Ectodermal cell (in vitro differentiated cells): Measurements from ENCODE around the gene HOXB1.
"Not testable (repeated sequence)": the region's sequence is repeated elsewhere in the genome, so short reads cannot be mapped to it uniquely, and the experiment has no call there.

ENCODE experiments used
- H3K27ac ChIP-seq: 2 replicates; pipeline ENCODE4 v1.7.0; 2013; ENCODE audit warnings: mild to moderate bottlenecking, low read depth, low read length; ENCODE audit not compliant: insufficient read depth, poor library complexity, severe bottlenecking
- H3K27me3 ChIP-seq: 2 replicates; pipeline ENCODE4 v1.7.0; 2013; ENCODE audit warnings: mild to moderate bottlenecking, low read length; ENCODE audit not compliant: insufficient read depth, control insufficient read depth, poor library complexity, severe bottlenecking
- H3K36me3 ChIP-seq: one replicate; pipeline ENCODE4 v1.7.0; 2013; ENCODE audit warnings: low read length; ENCODE audit not compliant: control insufficient read depth, insufficient read depth
- H3K4me1 ChIP-seq: one replicate; pipeline ENCODE4 v1.7.0; 2013; ENCODE audit warnings: low read length; ENCODE audit not compliant: control insufficient read depth, insufficient read depth
- H3K4me3 ChIP-seq: 2 replicates; pipeline ENCODE4 v1.7.0; 2013; ENCODE audit warnings: low read depth, low read length, control low read depth; ENCODE audit not compliant: insufficient read depth
- H3K9me3 ChIP-seq: 2 replicates; pipeline ENCODE4 v1.7.0; 2013; ENCODE audit warnings: mild to moderate bottlenecking, low read length, moderate library complexity; ENCODE audit not compliant: control insufficient read depth
- WGBS, 2 experiments: methylation state at CpG; one replicate each; pipeline ENCODE4 v1.1.7; 2013; ENCODE audit warnings: missing lambda C conversion rate in 2 of 2; 5-methylcytosine and 5-hydroxymethylcytosine counted together

The HOXB1 gene

GRCh38 chr17:48483471-48484131 is 47.2 kb downstream of the HOXB1 start:
- Histone ChIP-seq H3K27me3 (peaks cover 1% of the 10 kb centered on the region), H3K4me3 (no peak overlapping the region), H3K4me1 (peaks cover 5% of the 10 kb centered on the region), H3K36me3 (no peaks in the 10 kb centered on the region), H3K27ac (no peak overlapping the region), H3K9me3 (no peaks in the 10 kb centered on the region)
- WGBS, 2 experiments, result 74 to 79% methylated on average over 6 of the region's 6 CpGs

GRCh38 chr17:48483004-48483403 is 47.8 kb downstream of the HOXB1 start:
- H3K27me3 ChIP-seq, result no peaks in the 10 kb centered on the region
- no peak overlapping the region for H3K27ac ChIP-seq
- H3K4me1 ChIP-seq, result peaks cover 5% of the 10 kb centered on the region
- H3K4me3 ChIP-seq, result no peak overlapping the region
- H3K9me3 ChIP-seq, result no peaks in the 10 kb centered on the region
- H3K36me3 ChIP-seq, result no peaks in the 10 kb centered on the region
- 94 to 96% methylated on average over 5 to 6 of the region's 6 CpGs for whole genome bisulfite sequencing, 2 experiments

GRCh38 chr17:48482301-48482700 is 48.5 kb downstream of the HOXB1 start:
- not testable (repeated sequence) for H3K27me3 ChIP-seq, H3K9me3 ChIP-seq, H3K4me3 ChIP-seq, H3K36me3 ChIP-seq, H3K4me1 ChIP-seq, H3K27ac ChIP-seq
- WGBS, 2 experiments, result 91 to 98% methylated on average over 4 of the region's 4 CpGs

GRCh38 chr17:48479014-48479402 is 51.8 kb downstream of the HOXB1 start:
- WGBS, 2 experiments, result 86 to 100% methylated on average over 1 of the region's 2 CpGs
- Histone ChIP-seq H3K36me3 (no peaks in the 10 kb centered on the region), H3K27me3 (no peaks in the 10 kb centered on the region), H3K27ac (no peak overlapping the region), H3K9me3 (no peaks in the 10 kb centered on the region), H3K4me3 (no peak overlapping the region), H3K4me1 (peaks cover 5% of the 10 kb centered on the region)
